Right kidney (tissue), 9 donors: ENCODE measurements around the gene DCTN3.

Experiments used
- DNase-seq: peaks from one replicate; pipeline ENCODE4 v3.0.0-alpha.2; 2016
- long read RNA-seq, 8 donors: transcript quantifications; one replicate each; lab custom pipeline, GENCODE V29; 2026

The DCTN3 gene
- long read RNA-seq, donor 1, transcript DCTN3-201 (7 exons, 808 nt), result major isoform, 73 of 100 reads
- long read RNA-seq, donor 1, partial matches to known transcripts, result 18 of 100 reads
- long read RNA-seq, donor 1, other reads (novel, unspliced or antisense), result 0 of 100 reads
- long read RNA-seq, donor 2, transcript DCTN3-201 (7 exons, 808 nt), result major isoform, 44 of 60 reads
- long read RNA-seq, donor 2, partial matches to known transcripts, result 6 of 60 reads
- long read RNA-seq, donor 2, other reads (novel, unspliced or antisense), result 0 of 60 reads
- long read RNA-seq, donor 3, transcript DCTN3-201 (7 exons, 808 nt), result major isoform, 35 of 41 reads
- long read RNA-seq, donor 3, partial matches to known transcripts, result 0 of 41 reads
- long read RNA-seq, donor 3, other reads (novel, unspliced or antisense), result 0 of 41 reads
- long read RNA-seq, donor 4, transcript DCTN3-210 (2 exons, 3,023 nt), result minor isoform, 6 of 80 reads
- long read RNA-seq, donor 4, transcript DCTN3-201 (7 exons, 808 nt), result major isoform, 57 of 80 reads
- long read RNA-seq, donor 4, partial matches to known transcripts, result 11 of 80 reads
- long read RNA-seq, donor 4, other reads (novel, unspliced or antisense), result 0 of 80 reads
- long read RNA-seq, donor 5, transcript DCTN3-201 (7 exons, 808 nt), result major isoform, 67 of 93 reads
- long read RNA-seq, donor 5, partial matches to known transcripts, result 20 of 93 reads
- long read RNA-seq, donor 5, other reads (novel, unspliced or antisense), result 0 of 93 reads
- long read RNA-seq, donor 6, transcript DCTN3-201 (7 exons, 808 nt), result major isoform, 55 of 83 reads
- long read RNA-seq, donor 6, partial matches to known transcripts, result 18 of 83 reads
- long read RNA-seq, donor 6, other reads (novel, unspliced or antisense), result 0 of 83 reads
- long read RNA-seq, donor 7, transcript DCTN3-201 (7 exons, 808 nt), result major isoform, 95 of 124 reads
- long read RNA-seq, donor 7, partial matches to known transcripts, result 15 of 124 reads
- long read RNA-seq, donor 7, other reads (novel, unspliced or antisense), result 0 of 124 reads
- long read RNA-seq, donor 8, transcript DCTN3-201 (7 exons, 808 nt), result major isoform, 66 of 69 reads
- long read RNA-seq, donor 8, partial matches to known transcripts, result 0 of 69 reads
- long read RNA-seq, donor 8, other reads (novel, unspliced or antisense), result 0 of 69 reads

- peak; percentile 76 for DNase-seq
Measured at GRCh38 chr9:34620061-34620994, at the start of gene DCTN3. Gene DCTN3, minus strand, starts transcription at chr9:34620495. Its CDS starts 31 bp downstream, at chr9:34620464.

DNA sequence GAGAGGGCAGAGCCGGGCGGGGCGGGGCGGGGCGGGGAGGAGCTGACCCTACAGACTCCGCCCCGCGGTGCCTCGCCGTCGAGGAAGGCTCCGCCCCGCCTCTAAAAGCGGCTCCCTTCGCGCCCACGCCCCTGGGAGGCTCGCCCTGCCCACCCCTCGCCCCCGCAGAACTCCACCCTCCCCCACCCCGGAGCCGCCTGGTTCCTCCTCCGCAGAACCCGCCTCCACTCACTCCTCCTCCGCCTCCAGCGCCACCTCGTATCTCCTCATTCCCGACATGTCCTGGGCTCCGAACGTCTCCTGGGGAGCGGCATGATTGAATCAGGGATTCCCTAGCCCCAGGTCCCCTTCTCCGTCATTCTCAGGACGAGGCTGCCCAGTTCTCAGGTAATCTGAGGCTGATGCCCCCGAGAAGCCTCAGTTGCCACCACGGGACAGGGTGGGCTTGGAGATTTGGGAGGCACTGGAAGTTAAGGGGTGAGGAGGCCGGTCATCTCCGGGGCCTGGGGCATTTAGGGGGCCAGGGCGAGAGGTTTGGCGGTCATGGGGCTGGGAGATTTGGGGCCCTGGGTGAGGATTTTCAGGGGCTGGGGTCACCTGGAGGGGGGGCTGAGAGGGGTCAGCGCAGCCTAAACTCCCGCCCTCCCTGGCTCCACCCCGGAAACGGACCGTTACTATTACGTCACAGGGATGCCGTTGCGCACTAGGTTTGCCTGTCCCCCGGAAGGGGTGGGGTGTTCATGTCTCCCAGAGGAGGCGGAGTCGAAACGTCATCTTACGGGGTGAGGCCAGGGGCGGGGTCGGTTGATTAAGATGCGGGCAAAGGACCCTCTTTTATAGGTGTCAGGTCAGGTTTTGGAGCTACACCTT is 45.3 kb upstream of the DCTN3 start:
- peak; percentile 82 for DNase-seq

DNA sequence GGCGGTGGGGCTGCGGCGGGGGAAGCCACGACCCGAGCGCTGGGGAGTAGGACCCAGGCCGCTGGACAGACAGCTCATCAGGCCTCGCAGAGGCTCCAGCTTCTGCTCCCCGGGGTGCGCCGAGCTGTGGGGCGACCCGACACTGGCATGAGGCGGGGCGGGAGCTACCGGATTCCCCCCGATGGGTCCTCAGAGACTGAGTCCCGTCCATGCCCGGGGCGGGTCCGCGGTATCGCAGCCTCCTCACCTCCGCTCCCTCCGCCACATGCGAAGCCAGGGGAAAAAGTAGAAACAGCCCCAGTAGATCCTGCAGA is 44.7 kb upstream of the DCTN3 start:
- no peak for DNase-seq

DNA sequence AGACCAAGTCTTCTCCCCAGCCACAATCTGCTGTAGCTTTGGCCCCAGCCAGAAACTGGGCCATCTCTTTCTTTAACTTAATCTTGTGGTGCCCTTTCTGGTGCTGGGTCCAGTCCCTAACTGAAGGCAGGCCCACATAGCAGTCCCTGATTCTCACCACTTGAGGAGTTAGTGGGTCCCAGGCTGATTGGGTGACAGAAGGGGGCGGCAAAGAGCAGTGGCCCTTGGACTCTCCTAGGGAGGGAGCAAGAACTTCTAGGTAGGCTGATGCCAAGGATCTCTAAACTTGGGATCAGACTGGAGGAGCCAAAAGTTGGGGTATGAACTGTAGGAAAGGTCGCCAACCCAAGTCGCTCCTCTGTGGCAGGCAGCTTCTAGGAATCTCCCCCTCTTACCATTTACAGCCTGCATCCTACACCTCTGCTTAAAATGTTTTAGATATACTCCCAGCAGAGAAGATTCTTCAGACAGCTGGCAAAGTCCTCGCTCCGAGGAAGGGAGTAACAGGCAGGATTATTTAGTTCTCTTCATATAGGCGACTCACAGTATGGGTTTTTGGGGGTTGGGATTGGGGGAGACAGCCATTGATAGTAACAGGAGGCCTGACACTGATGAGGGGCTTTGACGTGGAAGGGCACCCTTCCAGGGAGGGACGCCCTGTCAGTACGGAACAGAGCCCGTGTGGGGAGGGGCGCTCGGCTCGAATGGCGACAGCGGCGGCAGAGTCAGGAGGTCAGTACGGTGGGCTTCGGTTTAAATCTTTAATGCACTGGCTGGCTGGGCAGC is 44.2 kb upstream of the DCTN3 start:
- DNase-seq, result peak; percentile 65

- no peak for DNase-seq
Measured at GRCh38 chr9:34663303-34663605, 43.0 kb upstream of the DCTN3 start.

- DNase-seq, result no peak
Measured at GRCh38 chr9:34662526-34663302, 42.4 kb upstream of the DCTN3 start, which contains the start of gene CCL27. Gene CCL27, minus strand, starts transcription at chr9:34662657. Its CDS starts 24 bp downstream, at chr9:34662633.

GRCh38 chr9:34659592-34660253 is 39.4 kb upstream of the DCTN3 start:
- no peak for DNase-seq

GRCh38 chr9:34658461-34658860 is 38.2 kb upstream of the DCTN3 start:
- no peak for DNase-seq

DNA sequence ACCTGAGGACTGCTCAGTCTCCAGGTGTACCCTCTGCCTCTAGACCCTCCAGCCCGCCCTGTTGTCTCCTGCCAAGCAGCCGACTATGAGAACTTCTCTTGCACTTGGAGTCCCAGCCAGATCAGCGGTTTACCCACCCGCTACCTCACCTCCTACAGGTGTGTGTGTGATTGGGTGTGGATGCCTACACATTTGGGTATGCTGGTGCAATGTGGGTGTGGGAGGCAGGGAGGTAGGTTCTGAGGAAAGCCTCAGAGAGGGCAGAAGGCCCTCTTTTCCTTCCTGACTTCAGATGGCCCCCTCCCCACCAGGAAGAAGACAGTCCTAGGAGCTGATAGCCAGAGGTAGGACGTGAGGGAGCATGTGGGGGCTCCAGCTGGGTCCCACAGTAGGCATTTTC is 36.7 kb upstream of the DCTN3 start:
- no peak for DNase-seq

DNA sequence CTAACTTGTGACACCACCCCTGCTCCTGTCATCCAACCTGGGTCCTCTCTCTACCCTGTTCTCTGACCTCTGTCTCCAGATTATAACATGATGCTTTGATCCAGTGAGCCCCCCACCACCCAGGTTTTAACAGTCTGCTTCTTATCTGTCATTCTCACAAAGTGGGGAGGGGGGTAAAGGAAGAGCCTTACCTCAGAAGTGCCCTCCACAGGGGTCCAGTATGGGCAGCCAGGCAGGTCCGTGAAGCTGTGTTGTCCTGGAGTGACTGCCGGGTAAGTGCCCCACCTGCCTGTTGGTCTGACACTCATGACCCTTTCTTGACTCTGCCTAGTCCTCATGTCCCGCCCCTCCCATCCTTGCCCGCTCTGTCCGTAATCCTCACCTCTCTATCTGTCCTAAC is 35.1 kb upstream of the DCTN3 start:
- DNase-seq, result no peak

DNA sequence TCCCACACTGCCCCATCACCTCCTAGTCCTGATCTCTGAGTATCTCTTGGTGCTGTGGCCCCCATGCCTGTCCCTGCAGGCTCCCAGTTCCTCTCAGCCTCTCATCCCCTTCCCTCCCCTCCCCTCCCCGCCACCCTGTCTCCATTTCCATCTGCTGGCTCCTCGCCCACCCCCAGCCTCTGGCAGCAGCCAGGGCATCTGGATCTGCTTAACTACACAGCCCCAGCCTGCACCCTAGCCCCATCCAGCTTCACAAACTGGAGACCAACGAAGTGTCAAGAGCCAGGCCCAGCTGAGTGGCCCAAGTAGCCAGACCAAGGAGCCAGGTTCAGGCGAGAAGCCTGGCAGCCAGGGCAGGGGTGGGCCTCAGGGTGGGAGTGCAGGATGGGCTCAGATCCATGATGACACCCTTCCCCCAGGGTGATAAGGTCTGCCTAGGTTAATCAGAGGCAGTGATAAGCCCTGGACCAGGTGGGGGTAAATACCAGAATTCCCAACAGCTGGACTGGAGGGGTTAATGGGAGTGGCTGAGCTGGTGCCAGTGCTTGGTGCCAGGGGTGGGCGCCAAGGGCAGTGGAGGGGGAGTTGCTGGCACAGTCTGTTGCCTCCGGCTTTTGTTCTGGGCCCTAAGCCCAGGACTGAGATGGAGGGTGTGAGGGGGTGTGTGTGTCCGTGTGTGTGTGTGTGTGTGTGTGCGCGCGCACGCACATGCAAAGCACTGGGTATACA is 34.2 kb upstream of the DCTN3 start:
- peak; percentile 39 for DNase-seq

DNA sequence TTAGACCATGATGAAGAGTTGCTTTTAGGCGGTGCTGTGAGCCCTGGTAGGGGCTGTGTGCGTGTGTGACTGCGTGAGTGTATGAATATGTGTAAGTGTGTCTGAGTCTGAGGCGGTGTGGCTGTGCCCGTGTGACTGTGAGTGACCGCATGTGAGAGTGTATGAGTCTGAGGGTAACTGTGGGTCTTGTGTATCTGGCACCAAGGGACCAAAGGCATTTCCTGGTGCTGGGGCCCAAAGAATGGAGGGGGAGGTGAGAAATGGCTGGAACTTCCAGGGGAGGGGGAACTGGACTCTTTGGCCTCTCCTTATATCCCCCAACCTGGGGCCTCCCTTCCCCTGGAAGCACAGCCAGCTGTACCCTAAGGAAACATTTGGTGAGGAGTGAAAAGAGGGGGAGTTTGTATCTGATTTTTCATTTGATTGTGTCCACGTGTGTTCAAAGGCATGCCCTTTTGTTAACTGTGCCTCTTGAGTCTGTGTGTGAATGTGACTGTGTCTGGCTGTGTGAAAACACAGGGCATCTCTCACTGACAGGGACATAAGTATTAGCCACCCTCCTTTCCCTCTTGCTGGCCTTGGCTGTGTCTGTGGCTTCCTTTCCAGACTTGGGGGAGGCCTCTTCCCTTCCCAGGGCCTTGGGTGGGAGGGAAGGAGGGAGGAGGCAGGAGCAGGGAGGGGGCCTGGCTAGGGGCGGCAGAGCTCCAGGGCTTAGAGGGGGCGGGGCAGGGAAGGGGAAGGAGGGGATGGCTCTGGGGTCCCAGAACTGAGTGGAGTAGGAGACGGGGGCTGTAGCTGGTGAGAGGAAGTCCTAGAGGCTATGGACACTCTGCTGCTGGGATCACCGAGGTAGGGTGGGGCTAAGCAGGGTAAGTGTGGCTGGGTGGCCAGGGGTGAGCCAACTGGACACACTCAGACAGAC is 33.1 kb upstream of the DCTN3 start:
- peak; percentile 57 for DNase-seq

DNA sequence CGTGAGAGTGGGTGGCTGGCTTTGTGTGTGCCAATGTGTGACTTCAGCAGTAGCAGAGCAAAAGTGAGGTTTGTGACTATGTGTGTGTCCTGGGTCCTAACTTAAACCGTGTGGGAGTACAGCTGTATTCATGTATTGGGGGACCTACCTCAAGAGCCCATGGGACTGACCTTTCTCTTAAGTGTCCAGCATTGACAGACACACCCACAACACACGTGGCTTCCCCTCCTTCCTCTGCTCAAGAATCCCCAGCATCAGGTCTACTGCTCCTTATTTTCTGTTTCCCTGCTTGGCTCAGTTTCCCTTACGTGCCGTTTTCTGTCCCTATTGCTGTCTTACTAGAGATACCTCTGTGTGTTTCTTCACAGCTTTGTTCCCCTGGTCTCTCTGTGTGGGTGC is 32.3 kb upstream of the DCTN3 start:
- DNase-seq, result no peak

GRCh38 chr9:34651876-34652601 is 31.7 kb upstream of the DCTN3 start, which contains the start of gene IL11RA:
Gene IL11RA, plus strand, starts transcription at chr9:34652185. Its CDS starts 3,033 bp downstream, at chr9:34655218.
- peak; percentile 80 for DNase-seq

DNA sequence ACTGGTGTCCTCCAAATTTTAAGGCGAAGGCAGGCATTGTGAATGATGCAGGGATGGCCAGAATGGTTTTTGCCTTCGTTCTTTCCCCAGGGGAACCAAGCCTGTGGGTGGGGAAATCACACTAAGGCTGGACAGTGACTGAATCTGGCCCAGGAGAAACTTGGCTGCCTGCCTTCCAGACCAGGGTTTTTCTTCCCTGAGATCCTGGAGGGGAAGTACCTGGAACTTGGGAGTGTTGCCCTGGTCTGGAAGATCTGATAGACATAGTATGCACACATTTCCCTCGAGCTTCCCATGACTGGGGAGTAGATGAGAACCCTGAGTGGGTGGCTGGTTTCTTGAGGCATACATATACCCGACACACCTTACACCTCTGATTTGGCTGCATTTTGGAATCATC is 31.0 kb upstream of the DCTN3 start:
- no peak for DNase-seq

DNA sequence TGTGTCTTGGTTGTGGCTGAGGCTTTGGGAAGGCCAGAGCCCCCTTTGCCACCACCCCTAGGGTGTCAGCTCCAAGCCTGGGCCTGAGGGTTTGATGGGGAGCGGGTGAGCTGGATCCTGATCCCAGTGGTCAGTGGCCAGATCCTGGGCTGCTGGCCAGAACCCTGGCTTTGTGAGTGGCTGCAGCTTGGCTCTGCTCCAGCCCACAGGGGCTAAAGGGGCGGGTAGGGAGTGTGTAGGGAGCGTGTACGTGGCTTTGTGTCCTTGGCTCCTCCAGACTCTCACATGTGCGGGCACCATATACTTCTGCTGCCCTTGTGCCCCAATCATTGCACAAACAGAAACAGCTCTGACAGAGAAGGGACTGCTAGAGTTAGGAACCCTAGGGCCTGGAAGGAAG is 30.5 kb upstream of the DCTN3 start:
- no peak for DNase-seq
